NCI-H2196 treated with DMSO at 0.1 percent for 48 hours (cell line): ENCODE measurements around the gene TBCK.
"Not testable (repeated sequence)": the region's sequence is repeated elsewhere in the genome, so short reads cannot be mapped to it uniquely, and the experiment has no call there.

ENCODE experiments used
- DNase-seq: peaks from one replicate; lab custom pipeline; 2025; ENCODE audit not compliant: unreplicated experiment; lab: John Stamatoyannopoulos, UW

The TBCK gene

GRCh38 chr4:106132045-106132444, 184.0 kb downstream of the TBCK start:
- DNase-seq: no peak

GRCh38 chr4:106126062-106126461, 189.9 kb downstream of the TBCK start:
- no peak for DNase-seq

GRCh38 chr4:106119949-106120555, 196.0 kb downstream of the TBCK start:
- not testable (repeated sequence) for DNase-seq

- no peak for DNase-seq
Measured at GRCh38 chr4:106116025-106116424, 200.0 kb downstream of the TBCK start.

DNA sequence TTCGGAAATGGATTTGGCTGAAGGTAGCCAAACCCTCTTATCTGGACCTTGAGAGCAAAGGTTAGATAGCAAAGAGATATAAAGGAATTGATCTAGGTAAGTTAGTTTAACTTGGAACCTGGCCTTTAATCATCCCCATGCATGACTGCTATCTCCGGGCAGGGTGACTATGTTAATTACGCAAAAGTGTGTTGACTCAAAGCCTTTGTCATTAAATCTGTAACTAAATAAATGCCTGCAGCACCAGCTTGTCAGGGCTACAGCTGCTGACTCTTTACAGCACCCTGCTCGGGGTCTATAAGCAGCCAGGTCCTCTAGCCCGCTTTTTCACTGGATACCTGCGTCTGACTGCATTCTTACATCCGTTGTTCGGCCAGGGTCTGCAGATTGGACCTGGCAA, 201.7 kb downstream of the TBCK start:
- no peak for DNase-seq

DNA sequence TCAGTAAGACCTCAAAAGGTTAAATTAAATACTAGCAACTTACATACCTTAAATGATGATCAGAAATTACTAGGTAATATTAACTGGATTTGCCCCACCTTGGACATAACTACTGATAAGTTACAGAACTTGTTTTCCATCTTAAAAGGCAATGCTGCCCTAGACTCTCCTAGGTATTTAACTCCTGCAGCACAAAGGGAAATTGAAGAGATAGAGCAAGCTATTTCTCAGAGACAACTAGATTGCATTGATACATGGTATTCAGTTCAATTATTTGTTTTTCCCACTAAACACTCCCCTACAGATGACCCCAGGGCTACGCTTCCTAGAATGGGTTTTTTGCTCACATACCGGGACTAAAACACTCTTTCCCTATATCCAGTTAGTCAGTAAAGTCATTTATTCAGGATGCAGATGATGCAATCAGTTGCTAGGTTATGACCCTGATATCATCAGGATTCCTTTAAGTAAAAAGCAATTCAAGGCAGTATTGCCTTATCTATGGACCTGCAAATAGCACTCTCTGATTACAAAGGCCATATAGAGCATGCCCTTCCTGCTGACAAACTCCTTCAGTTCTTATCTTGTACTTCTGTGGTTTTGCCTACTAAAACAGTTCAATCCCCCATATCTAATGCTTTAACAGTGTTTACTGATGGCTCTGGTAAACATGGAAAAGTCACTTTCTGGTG, 204.1 kb downstream of the TBCK start:
- DNase-seq: not testable (repeated sequence)

GRCh38 chr4:106109929-106110328, 206.1 kb downstream of the TBCK start:
- no peak for DNase-seq

DNA sequence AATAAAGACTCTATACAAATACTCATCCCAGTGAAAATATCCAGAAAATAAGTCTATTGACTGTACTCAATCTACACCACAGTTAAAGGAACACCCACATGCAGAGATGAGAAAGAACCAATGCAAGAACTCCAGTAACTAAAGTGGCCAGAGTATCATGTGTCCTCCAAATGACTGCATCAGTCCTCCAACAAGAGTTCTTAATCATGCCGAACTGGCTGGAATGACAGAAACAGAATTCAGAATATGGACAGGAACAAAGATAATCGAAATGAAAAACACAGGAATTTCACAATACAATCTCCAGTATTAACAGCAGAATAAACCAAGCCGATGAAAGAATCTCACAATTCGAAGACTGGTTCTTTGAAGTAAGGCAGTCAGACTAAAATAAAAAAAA, 210.3 kb downstream of the TBCK start:
- no peak for DNase-seq

DNA sequence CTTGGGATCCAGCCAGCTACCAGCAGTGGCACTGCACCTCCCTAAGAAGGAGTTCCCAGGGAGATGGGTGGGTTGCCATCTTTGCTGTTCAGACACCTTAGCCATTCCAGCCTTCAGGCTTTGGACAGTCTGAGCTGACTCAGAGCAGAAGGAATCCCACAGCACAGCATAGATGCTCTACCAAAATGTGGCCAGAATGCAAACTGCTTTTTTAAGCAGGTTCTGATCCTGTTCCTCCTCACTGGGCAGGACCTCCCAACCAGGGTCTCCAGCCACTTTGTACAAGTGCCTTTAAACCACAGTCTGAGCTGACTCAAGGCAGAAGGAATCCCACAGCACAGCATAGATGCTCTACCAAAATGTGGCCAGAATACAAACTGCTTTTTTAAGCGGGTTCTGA, 211.7 kb downstream of the TBCK start:
- no peak for DNase-seq

DNA sequence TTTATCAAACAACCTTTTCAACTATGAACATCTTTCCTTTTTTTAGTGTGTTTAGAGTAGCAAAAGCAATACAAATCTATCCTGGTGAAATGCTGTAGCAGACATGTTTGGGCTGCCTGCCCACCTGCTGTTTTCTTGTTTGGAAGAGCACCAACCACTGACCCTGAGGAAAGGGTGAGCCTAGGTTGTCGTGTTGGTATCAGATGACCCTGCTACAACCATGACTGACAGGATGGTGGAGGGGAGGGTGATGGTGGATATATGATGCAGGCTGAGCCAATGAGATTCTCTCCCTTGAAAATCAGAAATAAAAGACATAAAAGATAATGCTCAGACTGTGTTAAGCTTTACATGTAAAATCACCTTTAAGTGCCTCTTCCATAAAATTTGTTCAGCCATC, 219.6 kb downstream of the TBCK start:
- DNase-seq: no peak

DNA sequence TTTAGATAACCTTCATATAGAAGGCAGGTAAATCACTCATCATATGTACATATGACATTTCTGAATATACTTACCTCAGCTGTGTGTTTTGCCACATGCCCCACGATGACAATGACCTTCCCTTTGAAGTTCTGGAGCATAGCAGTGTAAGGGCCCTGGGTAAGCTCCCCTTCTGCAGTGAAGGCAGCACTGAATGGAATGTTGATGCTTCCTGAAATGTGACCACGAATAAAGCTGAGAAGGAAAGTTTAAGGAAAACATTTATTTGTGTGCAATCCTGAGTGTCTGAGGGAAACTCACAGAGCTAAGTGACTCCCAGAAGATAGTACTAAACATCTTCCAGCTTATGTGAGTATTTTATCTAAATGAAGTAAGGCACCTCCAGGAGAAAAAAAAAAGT, 220.6 kb downstream of the TBCK start:
- DNase-seq: no peak

DNA sequence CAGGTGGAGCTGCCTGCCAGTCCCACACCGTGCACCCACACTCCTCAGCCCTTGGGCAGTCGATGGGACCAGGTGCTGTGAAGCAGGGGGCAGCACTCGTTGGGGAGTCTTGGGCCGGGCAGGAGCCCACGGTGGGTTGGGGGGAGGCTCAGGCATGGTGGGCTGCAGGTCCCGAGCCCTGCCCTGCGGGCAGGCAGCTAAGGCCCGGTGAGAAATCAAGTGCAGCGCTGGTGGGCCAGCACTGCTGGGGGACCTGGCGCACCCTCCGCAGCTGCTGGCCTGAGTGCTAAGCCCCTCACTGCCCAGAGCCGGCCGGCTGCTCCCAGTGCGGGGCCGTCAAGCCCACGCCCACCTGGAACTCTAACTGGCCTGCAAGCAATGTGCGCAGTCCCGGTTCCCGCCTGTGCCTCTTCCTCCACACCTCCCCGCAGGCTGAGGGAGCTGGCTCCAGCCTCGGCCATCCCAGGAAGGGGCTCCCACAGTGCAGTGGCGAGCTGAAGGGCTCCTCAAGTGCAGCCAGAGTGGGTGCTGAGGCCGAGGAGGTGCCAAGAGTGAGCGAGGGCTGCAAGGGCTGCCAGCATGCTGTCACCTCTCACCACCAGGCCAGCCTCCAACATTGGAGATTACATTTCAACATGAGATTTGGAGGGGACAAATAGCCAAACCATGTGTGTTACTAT, 223.5 kb downstream of the TBCK start:
- DNase-seq: no peak

- no peak for DNase-seq
Measured at GRCh38 chr4:106090826-106091225, 225.2 kb downstream of the TBCK start.

DNA sequence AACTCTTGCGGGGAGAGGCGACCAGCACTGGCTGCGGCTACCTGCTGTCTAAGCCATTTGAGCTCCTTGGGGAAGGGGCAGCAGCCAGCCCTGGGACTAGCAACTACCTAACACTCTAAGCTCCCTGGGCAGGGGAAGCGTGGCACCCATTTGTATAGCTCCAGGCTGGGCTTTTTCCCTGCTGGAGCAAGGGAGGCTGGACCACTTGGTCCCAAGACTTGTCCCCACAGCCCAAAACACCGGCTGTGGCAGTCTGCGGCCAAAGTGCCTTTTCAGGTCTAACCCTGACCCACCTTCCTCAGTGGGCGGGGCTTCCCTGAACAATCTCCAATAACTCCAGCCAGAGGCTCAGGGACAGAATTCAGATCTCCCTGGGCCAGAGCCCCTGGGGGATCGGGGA, 232.9 kb downstream of the TBCK start:
- DNase-seq: no peak

DNA sequence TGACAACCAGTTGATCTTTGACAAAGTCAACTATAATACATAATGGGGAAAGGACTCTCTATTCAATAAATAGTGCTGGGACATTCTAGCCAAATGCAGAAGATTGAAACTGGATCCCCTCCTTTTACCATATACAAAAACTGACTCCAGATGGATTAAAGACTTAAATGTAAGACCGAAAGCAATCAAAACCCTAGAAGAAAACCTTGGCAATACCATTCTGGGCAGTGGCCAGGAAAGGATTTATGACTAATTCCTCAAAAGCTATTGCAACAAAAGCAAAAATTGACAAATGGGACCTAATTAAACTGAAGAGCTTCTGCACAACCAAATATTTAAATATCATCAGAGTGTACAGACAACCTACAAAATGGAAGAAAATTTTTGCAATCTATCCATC, 235.6 kb downstream of the TBCK start:
- no peak for DNase-seq

DNA sequence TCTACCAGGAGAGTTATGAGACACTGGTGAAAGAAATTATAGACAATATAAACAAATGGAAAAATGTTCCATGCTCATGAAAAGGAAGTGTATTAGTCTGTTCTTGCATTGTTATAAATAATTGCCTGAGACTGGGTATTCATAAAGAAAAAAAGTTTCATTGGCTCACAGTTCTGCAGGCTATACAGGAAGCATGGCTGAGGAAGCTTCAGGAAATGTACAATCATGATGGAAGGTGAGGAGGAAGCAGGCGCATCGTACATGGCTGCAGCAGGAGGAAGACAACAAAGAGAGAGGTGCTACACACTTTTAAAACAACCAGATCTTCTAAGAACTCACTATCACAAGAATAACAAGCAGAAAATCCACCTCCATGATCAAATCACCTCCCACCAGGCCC, 236.4 kb downstream of the TBCK start:
- no peak for DNase-seq

GRCh38 chr4:106065018-106065417, 251.0 kb downstream of the TBCK start:
- no peak for DNase-seq

DNA sequence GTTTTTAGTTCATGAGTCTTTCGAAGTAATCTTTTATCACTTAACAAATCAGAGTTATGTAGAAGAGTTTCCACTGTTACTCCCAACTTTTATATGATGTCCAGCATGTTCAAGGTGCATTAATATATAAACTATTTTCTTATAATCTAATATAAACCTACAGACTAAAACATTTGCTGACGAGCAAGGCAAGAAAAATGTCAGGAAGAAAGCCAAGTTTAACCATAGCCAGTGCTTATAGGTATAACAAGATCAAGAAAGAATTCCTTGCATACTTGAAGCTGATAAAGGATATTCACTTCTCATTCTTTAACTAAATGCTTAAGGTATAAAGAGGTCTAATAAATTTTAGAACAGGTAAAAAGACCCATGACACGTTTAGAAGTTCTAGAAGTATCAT, 253.0 kb downstream of the TBCK start:
- DNase-seq: no peak

DNA sequence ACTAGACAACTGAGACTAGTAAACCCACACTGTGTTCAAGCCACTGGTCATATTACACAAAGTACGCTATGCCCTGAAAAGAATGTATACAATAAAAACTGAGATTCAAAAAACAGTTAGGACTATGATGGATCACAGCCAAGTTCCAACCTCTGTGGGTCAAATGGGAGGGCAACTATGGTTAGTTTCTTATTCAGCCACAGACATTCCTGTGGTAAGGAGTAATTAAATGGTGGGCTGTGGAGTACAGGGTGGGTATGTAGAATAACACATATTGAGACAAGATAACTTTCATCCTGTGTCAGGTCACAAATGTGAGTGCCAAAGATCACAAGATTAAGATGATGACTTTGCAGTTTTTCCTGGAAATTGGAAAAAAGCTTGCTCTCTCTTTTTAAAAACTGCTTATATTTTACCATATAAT, 253.5 kb downstream of the TBCK start:
- DNase-seq: no peak

DNA sequence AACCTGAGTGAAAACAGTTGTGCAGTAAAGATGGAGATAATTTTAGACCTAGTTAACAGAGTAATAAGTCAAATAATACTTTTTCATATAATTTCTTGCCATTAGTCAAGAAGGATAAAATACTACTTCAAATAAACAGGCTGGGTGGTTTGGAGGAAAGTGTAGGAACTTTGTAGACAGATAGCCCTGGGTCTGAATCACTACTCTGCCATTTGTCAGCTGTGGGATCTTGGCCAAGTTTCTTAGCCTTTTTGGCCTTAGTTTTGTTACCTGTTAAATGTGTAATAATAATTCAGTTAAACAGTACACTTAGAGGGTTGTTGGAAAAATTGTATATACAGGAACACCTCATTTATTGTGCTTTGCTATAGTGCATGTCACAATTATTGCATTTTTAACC, 257.1 kb downstream of the TBCK start:
- DNase-seq: no peak

DNA sequence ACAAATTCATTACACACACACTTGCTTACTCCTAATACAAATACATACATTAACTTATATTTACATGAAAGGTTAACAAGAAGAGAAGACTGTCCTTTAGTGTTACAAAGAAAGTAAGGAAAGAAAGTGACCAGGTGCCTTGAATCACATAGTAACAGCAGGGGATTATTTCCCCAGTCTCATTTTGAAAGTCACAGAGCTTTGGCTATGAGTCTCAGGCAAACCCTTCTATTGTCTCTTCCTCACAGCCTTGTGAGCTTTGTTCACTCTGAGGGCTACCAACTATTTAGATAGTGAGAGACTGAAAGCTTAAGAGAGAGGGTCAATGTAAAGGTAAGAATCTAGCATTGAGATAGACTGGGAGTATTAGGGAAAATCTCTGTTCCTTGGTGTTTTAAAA, 259.1 kb downstream of the TBCK start:
- no peak for DNase-seq

DNA sequence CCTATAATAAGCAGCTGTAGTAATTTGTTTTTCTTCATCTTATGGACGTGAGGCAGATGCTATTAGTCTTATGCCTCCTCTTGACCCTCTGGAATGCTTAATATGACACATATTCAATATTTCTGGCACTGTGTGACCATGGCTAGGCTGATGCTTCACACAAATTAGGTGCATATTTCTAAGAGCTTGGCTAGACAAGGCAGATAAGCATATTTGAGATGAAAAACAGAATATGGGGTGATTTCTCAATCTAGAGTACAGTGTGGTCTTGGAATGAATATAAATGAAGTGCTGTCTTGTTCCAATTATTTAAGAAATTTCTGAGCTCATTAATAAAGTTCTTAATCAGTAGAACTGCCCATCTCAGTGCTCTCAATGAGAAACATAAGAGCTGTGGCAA, 264.5 kb downstream of the TBCK start:
- no peak for DNase-seq

GRCh38 chr4:106049490-106049889, 266.5 kb downstream of the TBCK start:
- no peak for DNase-seq
